ENCODE measurements around the gene TMEM63A. TPM values are rescaled to one million over a fixed set of nuclear protein-coding genes. Genes with fewer than 3 reads are reported as not detected.

TMEM63A gene
- total RNA-seq, 2 donors from 2014 or later = 141 to 192 TPM

GRCh38 chr1:225866061-225866837 lies 15.9 kb downstream of the TMEM63A start:
- peaks cover 12 to 23% of the 10 kb centered on the region in 2 donors for H3K36me3 ChIP-seq
- no peak overlapping the region for H3K27ac ChIP-seq
- TF ChIP-seq CTCF (IDR thresholded peaks at IDR 0.05) = no peak
- TF ChIP-seq POLR2A (IDR thresholded peaks at IDR 0.05) = no peak
- TF ChIP-seq POLR2AphosphoS5 (IDR thresholded peaks at IDR 0.05) = no peak
- intact Hi-C loops (cut with DNase I) = no loop called here
- no peaks in the 10 kb centered on the region for H3K9me3 ChIP-seq
- H3K27me3 ChIP-seq (replicated peaks; ENCODE audit: insufficient read depth) = no peaks in the 10 kb centered on the region
- no peak overlapping the region for H3K4me3 ChIP-seq
- H3K4me1 ChIP-seq (replicated peaks) = no peaks in the 10 kb centered on the region
- WGBS = 52% methylated on average over 8 of the region's 8 CpGs
- DNase-seq (ENCODE audit: low spot score) = no peak

- 82% methylated on average over 12 of the region's 13 CpGs for WGBS
- TF ChIP-seq POLR2AphosphoS5 (IDR thresholded peaks at IDR 0.05) (no peak), CTCF (IDR thresholded peaks at IDR 0.05) (no peak), POLR2A (IDR thresholded peaks at IDR 0.05) (no peak)
- H3K4me1 ChIP-seq (replicated peaks) = no peaks in the 10 kb centered on the region
- H3K4me3 ChIP-seq = no peak overlapping the region
- H3K36me3 ChIP-seq = peaks cover 13 to 25% of the 10 kb centered on the region in 2 donors
- intact Hi-C loops (cut with DNase I) = no loop called here
- H3K9me3 ChIP-seq = no peaks in the 10 kb centered on the region
- DNase-seq (ENCODE audit: low spot score) = no peak
- no peak overlapping the region for H3K27ac ChIP-seq
- no peaks in the 10 kb centered on the region for H3K27me3 ChIP-seq (replicated peaks; ENCODE audit: insufficient read depth)
Observed at GRCh38 chr1:225865514-225865913, 16.7 kb downstream of the TMEM63A start.

DNA sequence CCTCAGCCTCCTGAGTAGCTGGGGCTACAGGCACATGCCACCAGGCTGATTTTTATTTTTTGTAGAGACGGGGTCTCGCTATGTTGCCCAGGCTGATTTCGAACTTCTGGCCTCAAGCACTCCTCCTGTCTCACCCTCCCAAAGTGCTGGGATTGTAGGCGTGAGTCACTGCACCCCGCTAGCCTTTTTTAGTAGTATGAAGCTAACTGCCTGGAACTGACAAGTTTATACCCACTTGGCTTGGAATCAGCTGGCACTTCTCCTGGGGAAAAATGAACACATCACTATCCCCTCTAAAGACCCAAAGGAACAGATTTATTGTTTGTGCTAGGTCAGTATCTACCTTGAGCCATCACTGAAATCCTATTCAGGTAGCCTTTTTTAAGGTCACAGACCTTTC lies 19.0 kb downstream of the TMEM63A start:
- Histone ChIP-seq H3K27me3 (replicated peaks; ENCODE audit: insufficient read depth) (no peaks in the 10 kb centered on the region), H3K36me3 (peaks cover 17 to 28% of the 10 kb centered on the region in 2 donors), H3K4me3 (no peak overlapping the region), H3K27ac (peak overlapping the region in 1 of 2 donors; percentile 30), H3K4me1 (replicated peaks) (no peaks in the 10 kb centered on the region), H3K9me3 (no peaks in the 10 kb centered on the region)
- no peak for DNase-seq (ENCODE audit: low spot score)
- no peak for TF ChIP-seq POLR2AphosphoS5 (IDR thresholded peaks at IDR 0.05)
- TF ChIP-seq CTCF (IDR thresholded peaks at IDR 0.05) = no peak
- no peak for TF ChIP-seq POLR2A (IDR thresholded peaks at IDR 0.05)
- intact Hi-C loops (cut with DNase I) = no loop called here
- WGBS = 60% methylated on average over 5 of the region's 5 CpGs

DNA sequence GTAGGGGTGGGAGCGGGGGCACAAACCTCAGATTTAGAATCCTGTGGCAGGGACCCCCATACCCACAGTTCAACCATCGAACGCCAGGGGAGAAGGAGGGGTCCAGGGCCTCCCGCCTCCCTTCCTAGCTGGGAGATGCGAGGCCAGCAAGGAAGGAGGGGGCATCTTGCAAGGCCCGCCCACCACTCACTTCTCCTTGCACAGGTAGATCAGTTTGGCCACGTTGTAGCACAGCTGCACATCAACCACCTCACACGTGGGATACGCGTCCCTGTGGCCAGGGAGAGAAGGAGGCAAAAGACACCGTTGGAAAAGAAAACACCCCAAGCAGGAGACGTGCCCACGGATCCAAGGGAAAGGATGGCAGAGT lies 19.6 kb downstream of the TMEM63A start:
- 89% methylated on average over 13 of the region's 13 CpGs for WGBS
- Histone ChIP-seq H3K4me1 (replicated peaks) (no peaks in the 10 kb centered on the region), H3K4me3 (no peak overlapping the region), H3K9me3 (no peaks in the 10 kb centered on the region), H3K27ac (no peak overlapping the region), H3K36me3 (peaks cover 17 to 28% of the 10 kb centered on the region in 2 donors), H3K27me3 (replicated peaks; ENCODE audit: insufficient read depth) (no peaks in the 10 kb centered on the region)
- TF ChIP-seq POLR2A (IDR thresholded peaks at IDR 0.05) = no peak
- TF ChIP-seq CTCF (IDR thresholded peaks at IDR 0.05) = no peak
- no peak for TF ChIP-seq POLR2AphosphoS5 (IDR thresholded peaks at IDR 0.05)
- no peak for DNase-seq (ENCODE audit: low spot score)
- intact Hi-C loops (cut with DNase I) = no loop called here
